Colonic mucosa (tissue), 4 donors: ENCODE results near the gene UPK3A. TPM values are rescaled to one million over a fixed set of nuclear protein-coding genes. Genes with fewer than 3 reads are reported as not detected.

Source experiments
- DNase-seq: peaks from one replicate; pipeline ENCODE4 v3.0.0-alpha.2; 2020
- H3K27ac ChIP-seq: fragments of 200-600 bp; one replicate; pipeline ENCODE4 v1.8.0; 2021
- H3K27me3 ChIP-seq: fragments of 200-600 bp; one replicate; pipeline ENCODE4 v1.8.0; 2021
- H3K36me3 ChIP-seq: fragments of 200-600 bp; one replicate; pipeline ENCODE4 v1.8.0; 2021
- H3K4me1 ChIP-seq: fragments of 200-600 bp; one replicate; pipeline ENCODE4 v1.8.0; 2021; ENCODE audit warnings: mild to moderate bottlenecking
- H3K4me3 ChIP-seq: fragments of 200-600 bp; one replicate; pipeline ENCODE4 v1.8.0; 2021
- H3K9ac ChIP-seq, 2 donors: one replicate each; pipeline ENCODE4 v1.7.0; 2013; ENCODE audit warnings: control low read depth in 2 of 2, low read depth in 2 of 2, low read length in 2 of 2
- H3K9me3 ChIP-seq: fragments of 200-600 bp; one replicate; pipeline ENCODE4 v1.8.0; 2021
- CTCF ChIP-seq: fragments of 200-600 bp; IDR thresholded peaks from one replicate; pipeline ENCODE4 v1.8.0; 2022; ENCODE audit warnings: antibody characterized with exemption, mild to moderate bottlenecking
- intact Hi-C: fragments of 100-400 bp; cut with DNase I; formaldehyde crosslinking; loops from one replicate; pipeline ENCODE4 v1.14.1; 2022
- total RNA-seq, 2 donors: library from RNA; stranded (reverse); fragmentation: NEBNext Ultra II Directional in 1 of 2; extraction: Animal tissue kit (Norgen Biotek cat#: 25700) in 1 of 2; gene quantifications; one replicate each; pipeline ENCODE4 v1.2.1, GENCODE V29; 2021
- donor health status: healthy.
- donor health status: DM: no; HTN: no; CAD: no.
- donor health status: DM: no; HTN: no; CAD: no.

Gene UPK3A
- total RNA-seq, 2 donors from 2014 or later = 0.32 to 3.6 TPM

GRCh38 chr22:45240810-45241631 is 43.7 kb upstream of the UPK3A start, which contains the start of gene KIAA0930:
KIAA0930 (minus strand) TSS chr22:45240894; CDS start chr22:45240703, 191 bp downstream.
- intact Hi-C loops = no loop called here

GRCh38 chr22:45242778-45243191 is 42.0 kb upstream of the UPK3A start:
- H3K27ac ChIP-seq = no peak overlapping the region
- peak; percentile 64 for DNase-seq

More at GRCh38 chr22:45240810-45241631, 43.7 kb upstream of the UPK3A start, which contains the start of gene KIAA0930:
- Histone ChIP-seq H3K27me3 (no peaks in the 10 kb centered on the region), H3K27ac (no peak within 1 kb of the TSS), H3K36me3 (no peaks in the 10 kb centered on the region), H3K4me1 (peaks cover 4% of the 10 kb centered on the region), H3K9me3 (no peaks in the 10 kb centered on the region), H3K4me3 (peak within 1 kb of the TSS; percentile 61), H3K9ac (peak within 1 kb of the TSS; percentile 81 to 84)
- DNase-seq = peak; percentile 91
- TF ChIP-seq CTCF = no peak

GRCh38 chr22:45244916-45245315 is 39.8 kb upstream of the UPK3A start:
- Histone ChIP-seq H3K9ac (no peak overlapping the region), H3K4me3 (no peak overlapping the region), H3K27ac (no peak overlapping the region), H3K4me1 (peaks cover 11% of the 10 kb centered on the region), H3K9me3 (no peaks in the 10 kb centered on the region), H3K27me3 (no peaks in the 10 kb centered on the region), H3K36me3 (no peaks in the 10 kb centered on the region)
- intact Hi-C loops = loop anchor here (5.0 kb wide), 1 partner anchor 83 kb away; the partner anchor contains the start of gene NUP50
- no peak for TF ChIP-seq CTCF
- no peak for DNase-seq

More at GRCh38 chr22:45242778-45243191, 42.0 kb upstream of the UPK3A start:
- Histone ChIP-seq H3K4me3 (no peak overlapping the region), H3K9ac (no peak overlapping the region), H3K27me3 (no peaks in the 10 kb centered on the region), H3K4me1 (peaks cover 11% of the 10 kb centered on the region), H3K36me3 (no peaks in the 10 kb centered on the region), H3K9me3 (no peaks in the 10 kb centered on the region)
- intact Hi-C loops = no loop called here
- TF ChIP-seq CTCF = no peak

- DNase-seq = peak; percentile 87
- peak overlapping the region; percentile 94 for H3K27ac ChIP-seq
- no peak for TF ChIP-seq CTCF
- peaks cover 11% of the 10 kb centered on the region for H3K4me1 ChIP-seq
- no peaks in the 10 kb centered on the region for H3K36me3 ChIP-seq
- no peaks in the 10 kb centered on the region for H3K27me3 ChIP-seq
- no peaks in the 10 kb centered on the region for H3K9me3 ChIP-seq
- intact Hi-C loops = loop anchor here (5.0 kb wide), 1 partner anchor 84 kb away; the partner anchor contains the start of gene NUP50
- H3K4me3 ChIP-seq = no peak overlapping the region
- H3K9ac ChIP-seq = peak overlapping the region; percentile 16 to 62
These were observed 38.4 kb upstream of the UPK3A start for GRCh38 chr22:45246060-45246985.
